NCI-H1694 treated with DMSO at 0.1 percent for 48 hours (cell line): ENCODE results near the gene PITX2.
A peak's percentile ranks its signal among the peaks of the same experiment; 100 is the strongest.

ENCODE experiments used
- DNase-seq: peaks from one replicate; lab custom pipeline; 2025; lab: John Stamatoyannopoulos, UW

Gene PITX2

DNA sequence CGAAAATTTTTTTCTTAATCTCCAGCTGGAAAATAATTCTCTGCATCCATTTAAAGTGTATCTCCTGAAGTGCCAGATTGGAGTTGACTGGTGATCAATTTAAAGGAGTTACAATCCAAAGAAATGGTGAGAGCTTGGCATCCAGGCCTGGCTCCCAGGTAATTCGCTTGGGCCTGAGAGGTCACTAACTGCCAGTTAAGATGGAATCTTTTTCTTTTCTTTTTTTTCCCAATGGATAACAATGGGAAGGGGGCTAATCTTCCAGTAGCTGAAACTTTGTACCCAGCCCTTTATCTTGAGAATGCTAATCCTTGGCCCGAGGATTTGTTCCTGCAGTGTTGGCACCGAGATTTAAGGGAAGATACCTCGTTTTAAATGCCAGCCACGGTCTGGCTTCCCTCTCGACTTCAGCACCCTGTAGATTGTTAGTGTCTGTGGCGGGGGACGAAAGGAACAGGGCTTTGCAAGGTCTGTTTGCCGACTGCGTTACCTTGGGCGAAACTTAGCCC is 13.3 kb upstream of the PITX2 start:
- DNase-seq: no peak

DNA sequence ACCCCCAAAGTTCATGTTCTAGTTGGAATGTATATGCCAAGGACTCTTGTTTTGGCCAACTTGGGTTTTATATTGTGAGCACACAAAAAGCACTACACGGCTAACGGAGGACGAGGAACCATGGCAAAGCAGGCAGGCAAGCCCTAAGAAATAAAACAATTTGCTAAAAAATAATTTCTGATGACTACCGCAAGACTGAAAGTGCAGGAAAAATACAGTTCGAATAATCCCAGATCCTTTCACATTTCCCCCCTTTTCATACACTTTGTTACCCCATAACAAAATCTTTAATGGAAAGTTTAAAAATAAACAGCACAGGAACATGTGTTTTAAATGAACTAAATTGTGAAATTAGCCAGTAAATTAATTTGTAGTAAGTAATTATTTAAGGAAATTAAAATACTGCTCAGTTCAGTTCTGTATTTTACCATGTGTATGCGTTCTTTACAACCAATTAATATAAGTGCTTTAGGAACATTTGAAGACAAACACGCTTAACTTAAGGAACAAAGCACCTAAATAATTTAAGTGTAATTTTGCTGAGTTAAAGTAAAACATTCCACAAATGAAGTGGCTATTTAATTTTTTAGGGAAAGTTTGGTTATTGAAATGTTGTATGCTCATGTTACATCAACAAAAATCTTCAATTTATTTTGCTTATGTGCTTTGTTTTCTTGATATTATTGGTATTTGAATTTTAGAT is 12.4 kb upstream of the PITX2 start:
- no peak for DNase-seq

DNA sequence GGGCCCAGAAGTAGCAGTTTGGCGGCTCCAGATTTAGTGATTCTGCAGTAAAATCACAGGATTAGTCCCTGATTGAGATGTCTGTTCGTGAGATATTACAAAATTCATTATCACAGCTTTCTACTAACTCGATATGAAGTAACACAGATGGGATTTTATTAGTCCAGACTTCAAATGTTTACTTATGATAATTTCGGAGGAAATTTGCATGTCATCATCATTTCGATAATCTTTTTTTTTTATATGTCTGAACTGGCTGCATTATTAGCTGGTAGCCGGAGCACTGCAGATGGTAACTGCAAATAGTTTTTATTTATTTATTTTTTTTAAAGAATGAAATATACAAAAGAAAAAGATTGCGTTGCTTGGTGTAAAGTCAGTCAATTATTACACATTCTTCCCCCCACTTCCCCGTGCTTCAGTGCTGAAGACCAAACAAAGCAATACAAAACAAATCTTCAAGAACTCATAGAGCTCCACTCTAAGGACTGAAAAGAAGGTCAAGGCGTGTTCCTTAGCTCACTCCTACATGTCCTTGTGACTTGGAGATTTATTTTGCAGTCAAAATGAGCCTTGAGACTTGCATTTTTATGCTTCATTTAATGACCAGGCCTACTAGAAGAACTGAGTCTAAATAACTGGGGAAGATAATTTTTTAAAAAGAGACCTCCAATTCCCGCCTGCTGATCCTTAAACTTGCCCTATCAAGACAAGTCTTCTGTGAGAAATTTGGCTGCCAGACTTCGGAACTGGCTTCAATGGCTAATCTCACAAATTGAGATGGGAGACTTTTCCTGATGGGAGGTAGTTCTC is 11.7 kb upstream of the PITX2 start:
- DNase-seq: no peak

DNA sequence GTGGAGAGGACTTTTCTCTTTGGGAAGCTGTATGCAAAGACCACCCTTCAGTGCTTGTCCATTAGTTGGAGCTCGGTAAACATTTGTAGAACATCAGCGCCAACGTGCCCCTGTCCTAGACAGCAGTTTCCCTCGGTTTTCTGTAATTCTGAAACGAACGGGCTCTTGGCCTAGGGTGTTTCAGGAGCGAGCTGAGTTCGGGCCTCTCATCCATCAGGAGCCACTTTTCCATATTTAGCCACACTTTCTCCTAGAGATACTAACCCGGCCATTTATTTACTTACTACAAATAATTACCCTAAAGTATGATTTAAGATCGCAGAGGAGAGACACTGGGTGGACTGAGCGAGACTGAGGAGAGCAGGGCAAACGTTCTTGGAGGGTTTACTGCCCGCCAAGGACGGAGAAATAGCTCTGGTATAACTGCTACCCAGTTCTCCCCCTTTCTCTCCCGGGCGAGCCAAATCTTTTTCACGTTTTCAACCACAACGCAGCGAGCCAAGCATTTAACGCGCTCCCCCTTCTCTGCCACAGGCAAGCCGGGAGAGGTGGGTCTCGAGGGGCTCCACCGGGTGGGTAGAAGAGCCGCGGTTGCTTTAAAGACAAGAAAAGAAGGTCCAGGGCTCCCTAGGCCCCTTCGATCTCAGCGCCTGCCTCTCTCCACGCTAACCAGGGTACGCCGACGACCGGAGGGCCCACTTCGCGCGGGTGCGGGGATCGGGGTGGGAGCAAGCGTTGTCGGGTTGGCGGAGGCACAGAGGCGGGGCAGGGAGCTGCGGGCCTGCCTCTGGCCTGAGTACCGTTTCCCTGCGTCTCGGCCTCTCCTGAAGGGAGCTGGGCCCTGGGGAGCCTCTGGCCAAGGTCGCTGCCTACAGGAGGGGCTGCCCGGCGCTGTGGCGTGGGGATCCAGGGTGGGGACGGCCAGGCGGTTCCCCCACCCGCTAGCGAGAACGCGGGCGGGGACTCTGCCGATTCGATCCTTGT is 10.8 kb upstream of the PITX2 start:
- no peak for DNase-seq

DNA sequence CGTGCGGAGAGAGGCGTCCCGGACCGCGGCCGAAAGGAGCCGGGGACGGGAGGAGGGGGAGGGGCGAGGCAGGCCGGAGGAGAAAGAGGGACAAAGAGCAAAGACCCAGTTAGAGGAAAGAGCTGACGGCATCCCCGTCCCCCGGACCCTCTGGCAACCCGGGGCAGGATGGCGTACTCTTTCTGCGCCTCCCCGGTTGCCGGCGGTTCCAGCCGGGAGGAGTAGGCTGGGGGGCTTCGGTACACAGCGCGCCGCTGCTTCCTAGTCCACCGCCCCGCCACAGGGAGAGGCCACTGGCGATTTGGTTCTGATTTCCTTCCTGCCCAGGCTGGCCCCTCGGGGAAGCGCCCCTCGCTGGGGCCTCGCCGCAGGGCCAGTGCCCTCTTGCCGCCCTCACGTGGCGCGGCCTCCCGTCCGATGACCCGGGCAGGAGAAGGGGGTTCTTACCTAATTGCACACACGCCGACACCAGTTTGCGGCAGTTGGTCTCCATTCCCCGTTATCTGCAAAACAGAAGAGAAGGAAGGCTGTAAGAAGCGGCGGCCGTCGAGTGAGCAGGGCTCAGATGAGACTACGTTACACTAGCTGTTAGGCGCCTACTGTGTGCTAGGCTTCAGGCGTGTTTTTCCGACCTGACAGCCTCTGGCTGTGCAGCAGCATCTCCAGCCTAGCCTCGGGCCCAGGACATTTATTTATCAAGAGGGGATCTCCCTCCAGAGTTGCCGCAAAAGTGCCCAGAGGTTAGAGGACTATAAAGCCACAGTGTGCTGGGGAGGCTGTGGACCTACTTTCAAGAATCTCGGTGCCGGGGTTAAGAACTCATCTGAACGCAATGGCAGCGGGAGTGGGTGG is 9.9 kb upstream of the PITX2 start:
- no peak for DNase-seq

DNA sequence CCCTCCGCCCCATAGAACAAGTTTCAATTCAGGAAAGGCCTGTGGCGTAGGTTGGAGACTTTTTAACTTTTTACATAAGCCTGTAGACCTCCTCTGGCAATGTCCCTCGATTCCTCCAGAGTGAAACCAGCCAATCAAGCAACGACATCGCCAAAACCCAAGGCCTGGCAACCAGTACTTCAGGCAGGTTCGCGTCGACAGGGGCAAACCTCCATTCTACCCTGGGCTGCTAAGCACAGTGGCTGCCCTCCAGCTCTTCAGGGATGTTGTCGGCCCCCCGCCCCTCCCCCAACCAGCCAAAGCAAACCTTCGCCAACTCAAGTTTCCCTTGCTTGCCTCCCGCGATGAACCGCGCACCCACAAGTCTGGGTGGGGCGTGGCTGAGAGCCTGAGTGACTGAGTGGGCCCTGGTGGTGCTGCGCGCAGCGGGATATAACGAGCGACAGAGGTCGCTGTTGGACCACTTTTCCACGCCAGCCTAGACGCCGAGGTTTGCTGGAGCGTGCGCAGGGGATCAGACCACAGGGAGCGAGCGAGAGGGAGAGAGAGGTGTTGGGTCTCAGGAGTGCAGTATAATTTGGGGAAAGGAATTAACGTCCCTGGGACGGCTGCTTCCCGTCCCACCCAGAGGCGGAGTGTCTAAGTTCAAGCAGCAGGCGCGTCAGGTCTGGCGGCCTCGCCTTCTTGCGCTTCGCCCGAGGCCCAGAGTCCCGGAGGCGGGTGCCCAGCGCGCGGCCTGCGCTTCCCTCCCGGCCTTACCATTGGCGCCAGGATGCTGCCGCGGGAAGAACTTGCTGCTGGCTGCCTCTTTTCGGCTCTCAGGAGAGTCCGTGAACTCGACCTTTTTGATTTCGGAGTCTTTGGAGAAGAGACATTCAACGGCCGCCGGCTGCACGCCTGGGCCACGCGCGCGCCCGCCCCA is 9.0 kb upstream of the PITX2 start:
- peak; percentile 47 for DNase-seq

DNA sequence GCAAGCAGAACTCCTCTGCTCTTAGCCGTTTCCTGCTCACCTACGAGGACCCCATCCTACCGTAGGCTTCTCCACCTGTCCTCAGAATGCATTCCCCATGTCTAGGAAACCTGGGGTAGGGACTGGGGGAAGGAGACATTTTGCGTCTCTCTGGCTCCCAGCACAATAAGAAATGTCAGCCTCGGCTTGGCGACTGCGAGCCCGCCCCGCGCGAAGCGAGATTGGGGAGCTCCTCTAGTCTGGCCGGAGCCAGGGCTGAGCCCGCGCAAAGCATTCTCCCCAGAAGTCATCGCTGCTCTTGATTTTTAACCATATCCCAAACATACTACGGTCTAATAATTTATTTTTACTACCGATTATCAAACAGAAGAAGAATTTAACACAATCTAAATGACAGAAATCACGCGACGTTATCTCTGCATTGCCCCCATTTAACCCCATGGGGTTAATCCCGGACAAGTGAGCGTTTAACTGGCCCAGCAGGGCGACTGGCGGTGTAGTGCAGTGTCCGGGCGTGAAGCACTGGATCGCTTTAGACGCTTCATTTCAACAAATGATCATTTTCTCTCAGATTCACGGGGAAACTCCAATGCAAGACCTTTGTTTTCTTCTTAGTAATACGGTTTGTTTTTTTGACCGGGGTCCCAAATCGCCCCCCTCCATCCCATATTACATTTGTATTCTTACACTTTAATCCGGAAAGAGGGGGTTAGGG is 8.0 kb upstream of the PITX2 start:
- DNase-seq: no peak

DNA sequence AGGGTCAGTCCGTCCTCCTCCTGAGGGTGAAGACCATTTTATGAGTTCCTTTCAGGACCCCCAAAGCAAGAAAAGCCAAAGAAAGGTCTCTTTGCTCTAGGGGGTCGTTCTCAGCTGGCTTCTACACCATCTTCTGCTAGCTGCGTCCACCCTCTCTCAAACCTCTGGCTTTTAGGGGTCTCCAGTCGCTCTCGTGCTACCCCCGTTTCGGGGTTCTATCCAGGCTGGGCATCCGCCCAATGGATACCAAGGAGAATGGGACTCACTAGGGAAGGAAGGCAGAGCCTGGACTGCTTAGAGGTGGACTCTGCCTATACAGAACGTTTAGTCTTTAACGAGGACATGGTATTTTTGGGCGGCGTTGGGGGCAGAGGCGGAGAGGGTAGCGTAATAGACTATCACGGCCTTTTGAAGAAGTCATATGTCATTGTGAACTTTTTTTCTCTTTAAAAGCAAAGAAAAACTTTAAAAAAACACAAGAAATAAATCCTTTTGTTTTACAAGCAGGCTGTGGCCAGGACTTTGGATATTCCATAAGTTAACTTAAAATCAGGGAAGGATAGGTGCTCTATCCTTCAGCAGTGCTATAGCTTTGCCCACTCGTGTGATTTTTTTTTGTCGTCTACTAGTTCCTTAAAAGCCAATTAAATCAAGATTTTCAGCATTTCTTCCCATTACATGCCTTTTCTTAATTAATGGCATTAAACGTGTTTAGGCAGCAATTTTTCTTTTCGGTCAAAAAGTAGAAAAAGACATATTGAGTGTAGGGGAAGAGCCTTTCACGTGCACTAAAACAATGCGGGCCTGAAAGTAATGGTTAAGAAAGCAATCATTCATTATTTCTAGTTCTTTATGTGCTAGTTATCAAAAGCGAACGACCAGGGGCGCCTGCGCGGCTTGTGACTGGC is 7.2 kb upstream of the PITX2 start:
- DNase-seq: no peak

DNA sequence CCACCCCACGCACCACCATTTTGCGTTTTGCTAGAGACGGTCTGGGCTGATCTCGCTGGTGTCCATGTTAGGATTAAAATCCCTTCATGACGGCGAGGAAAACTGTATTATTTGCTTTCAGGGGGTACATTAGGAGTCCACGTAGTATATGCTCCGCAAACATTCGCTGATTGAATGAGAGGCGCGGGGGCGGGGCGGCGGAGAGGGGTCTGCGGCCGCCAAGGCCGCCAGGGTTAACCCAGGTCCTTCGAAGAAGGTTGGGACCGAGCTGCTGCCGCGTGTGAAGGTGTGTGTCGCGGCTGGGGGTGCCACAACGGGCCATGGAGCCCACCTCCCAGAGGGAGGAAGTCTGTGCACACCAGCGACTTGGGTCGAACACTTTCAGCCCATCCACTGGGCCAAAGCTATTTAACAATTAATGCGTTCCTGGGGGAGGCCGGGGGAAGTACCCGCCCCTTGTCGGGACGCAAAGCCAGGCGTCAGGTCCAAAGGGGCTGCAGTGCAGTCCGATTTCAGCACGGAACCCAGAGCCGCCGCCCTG is 6.4 kb upstream of the PITX2 start:
- DNase-seq: no peak

DNA sequence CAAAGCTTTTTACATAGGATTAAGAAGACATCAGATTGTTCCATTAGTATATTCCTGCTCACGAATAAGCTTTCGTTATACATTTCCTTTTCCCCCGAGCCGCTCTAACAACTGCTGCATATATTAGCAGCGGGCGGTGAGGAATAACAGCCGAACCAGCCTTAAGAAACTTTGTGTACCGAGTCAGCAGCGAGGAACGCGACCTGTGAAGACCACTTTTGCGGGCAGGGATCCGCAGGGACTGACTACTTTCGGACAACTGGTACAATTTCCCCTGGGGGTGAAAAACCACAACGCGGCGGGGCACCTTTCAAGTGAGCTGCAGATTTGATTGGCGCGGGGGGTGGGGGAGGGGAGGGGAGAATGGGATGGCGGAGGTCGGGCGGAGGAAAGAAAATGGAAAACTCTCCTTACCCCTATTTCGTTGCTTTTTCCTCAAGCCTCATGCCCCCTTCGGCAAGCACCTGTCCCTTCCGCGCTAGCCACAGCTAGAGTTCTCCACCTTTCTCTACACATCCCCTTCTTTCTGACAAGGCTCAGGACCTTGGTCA is 5.9 kb upstream of the PITX2 start:
- no peak for DNase-seq

DNA sequence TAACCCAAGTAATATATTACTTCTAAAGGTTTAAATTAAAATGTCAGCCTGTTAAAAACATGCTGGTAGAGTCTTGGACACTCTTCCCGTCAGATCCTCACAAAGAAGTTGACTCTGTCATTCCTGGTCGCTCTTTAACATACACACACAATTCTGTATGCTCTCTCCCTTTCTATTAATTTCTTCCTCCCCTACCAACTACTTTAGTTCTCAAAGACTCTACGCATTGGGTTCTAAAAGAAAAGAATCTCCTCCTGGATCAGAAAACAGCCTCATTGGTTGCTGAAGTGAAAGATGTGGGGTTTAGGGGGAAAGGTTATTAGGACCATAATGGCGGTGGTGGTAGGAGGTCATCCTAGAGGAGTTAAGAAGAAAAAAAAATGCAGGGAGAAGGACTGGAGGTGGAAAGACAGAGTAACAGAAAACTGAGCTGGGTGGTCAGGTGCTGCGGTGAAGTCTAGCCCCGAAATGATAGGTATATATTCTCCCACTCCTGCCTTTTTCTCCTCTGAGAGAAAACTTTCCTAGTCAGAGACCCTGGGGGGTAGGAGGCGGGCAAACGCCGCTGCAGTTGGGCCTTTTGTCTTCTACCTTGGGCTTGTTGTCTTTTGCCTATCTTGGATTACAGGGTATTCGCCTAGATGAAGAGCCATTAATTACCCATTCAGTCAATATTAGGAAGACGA is 5.2 kb upstream of the PITX2 start:
- no peak for DNase-seq

DNA sequence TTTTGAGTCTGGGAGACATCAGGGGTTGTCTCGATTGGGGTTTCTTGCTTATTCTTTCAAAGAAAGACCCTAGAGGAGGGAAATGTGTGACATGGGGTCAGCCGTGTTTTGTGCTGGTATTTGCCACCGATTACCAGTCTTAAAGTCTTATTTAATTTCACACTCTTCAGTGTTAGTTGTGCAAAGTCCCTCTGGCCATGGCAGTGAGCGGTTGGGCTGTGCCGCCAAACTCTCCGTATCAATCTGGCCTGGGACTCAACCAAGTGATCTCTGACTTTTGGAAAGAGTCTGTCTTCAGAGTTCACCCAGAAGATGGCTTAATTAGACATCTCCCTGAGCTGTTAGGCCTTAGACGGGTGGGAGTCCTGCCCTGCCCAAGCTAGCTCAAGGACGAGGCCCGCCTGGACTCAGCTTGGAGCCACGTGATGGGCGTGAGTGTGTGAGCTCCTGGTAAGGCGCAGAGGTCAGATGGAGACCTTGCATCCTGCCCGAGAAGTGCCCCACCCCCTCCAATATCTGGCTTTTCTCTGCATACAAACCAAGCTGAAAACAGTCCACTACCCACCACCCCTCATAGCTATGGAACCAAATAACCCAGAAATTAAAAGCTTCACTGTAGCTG is 3.8 kb upstream of the PITX2 start:
- no peak for DNase-seq

DNA sequence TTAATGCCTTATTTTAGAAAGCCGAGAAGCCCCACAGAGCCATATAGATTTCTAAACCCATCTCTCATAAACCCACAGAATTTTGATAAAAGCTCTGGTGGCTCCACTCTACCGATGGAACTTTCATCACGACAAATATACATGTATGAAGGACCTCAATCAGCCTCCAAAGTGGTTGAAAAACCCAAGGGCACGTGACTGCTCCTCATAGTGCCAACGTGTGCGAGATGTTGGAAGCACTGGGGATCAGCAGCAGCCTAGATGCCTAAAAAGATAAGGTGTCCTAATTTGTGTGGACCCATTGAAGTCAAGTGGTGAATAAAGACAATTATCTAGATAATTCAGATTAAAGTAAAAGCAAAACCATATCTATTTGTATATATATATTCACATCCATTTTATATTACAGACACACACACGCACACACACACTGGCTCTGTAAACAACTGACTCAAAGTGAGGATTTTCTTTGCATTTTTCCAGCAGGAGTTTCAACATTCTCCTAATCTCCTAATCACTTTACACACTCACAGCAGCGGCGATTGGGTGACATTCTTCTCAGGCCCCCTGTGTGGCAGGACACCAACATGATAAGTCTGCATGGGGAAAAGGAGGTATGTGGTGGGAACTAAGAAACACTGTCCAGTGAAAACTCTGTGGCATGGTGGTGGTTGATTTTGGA is 2.8 kb upstream of the PITX2 start:
- no peak for DNase-seq

DNA sequence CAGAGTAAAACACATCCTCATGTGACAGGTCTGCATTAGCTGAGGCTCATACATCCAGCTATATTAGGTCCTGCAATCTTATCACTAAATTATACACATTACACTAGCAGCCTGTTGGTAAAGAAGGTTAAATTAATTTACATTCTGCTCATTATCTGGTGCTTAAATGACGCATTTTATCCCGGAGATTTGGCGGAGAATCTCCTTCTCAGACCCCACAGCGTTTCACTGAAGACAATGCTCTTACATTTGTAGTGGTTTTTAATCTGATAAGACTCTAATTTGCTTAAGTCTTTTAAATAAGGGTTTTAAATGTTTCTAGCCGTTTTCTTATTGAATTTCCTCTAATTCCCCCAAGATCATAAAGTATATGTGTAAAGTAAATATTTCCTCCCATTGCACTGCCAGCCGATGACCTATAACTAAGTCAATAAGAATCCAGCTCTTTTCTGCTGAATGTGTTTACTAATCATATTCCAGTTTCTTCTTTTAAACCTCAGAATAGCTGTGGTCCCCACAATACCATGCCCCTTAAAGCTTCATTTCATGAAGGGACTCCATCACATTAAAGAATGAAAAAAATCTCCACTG is 2.1 kb upstream of the PITX2 start:
- DNase-seq: no peak

DNA sequence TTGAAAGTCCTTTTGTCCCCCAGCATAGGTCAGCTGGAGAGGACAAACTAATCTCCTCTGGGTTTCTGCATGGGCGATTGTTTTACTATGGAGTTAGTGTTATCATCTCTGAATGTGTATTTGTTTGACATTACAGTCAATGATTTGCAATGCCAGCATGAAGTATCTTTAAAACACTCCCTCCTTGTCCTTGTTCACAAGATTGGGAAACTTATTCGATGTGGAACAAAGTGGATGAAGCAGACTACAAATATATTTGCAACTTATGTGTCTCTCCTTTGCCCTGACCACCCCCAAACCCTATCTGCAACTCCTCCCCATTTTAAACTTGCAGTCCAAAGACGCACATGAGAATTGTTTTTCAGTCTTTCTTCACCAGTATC is 1.5 kb upstream of the PITX2 start:
- no peak for DNase-seq
